MM.1S (cell line): ENCODE results near the gene TBC1D10A.

ENCODE experiments used
- EZH2 ChIP-seq: fragments of 300-600 bp; sonication (generic); optimal IDR thresholded peaks from 2 replicates; pipeline ENCODE3; 2017; ENCODE audit warnings: low read depth, mild to moderate bottlenecking, antibody characterized with exemption, low read length, mixed read lengths
- EZH2phosphoT487 ChIP-seq: fragments of 300-600 bp; sonication (generic); IDR thresholded peaks from 2 replicates; pipeline ENCODE4 v1.6.1; 2018; ENCODE audit warnings: antibody characterized with exemption, low read length
- TF ChIP-seq, protein P1 (sequence below): fragments of 300-600 bp; sonication (generic); IDR thresholded peaks from 2 replicates; pipeline ENCODE4 v1.5.1; 2016; ENCODE audit warnings: antibody characterized with exemption, low read length, mixed read lengths

- TF ChIP-seq, protein P1, sequence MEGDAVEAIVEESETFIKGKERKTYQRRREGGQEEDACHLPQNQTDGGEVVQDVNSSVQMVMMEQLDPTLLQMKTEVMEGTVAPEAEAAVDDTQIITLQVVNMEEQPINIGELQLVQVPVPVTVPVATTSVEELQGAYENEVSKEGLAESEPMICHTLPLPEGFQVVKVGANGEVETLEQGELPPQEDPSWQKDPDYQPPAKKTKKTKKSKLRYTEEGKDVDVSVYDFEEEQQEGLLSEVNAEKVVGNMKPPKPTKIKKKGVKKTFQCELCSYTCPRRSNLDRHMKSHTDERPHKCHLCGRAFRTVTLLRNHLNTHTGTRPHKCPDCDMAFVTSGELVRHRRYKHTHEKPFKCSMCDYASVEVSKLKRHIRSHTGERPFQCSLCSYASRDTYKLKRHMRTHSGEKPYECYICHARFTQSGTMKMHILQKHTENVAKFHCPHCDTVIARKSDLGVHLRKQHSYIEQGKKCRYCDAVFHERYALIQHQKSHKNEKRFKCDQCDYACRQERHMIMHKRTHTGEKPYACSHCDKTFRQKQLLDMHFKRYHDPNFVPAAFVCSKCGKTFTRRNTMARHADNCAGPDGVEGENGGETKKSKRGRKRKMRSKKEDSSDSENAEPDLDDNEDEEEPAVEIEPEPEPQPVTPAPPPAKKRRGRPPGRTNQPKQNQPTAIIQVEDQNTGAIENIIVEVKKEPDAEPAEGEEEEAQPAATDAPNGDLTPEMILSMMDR: no peak
- TF ChIP-seq EZH2phosphoT487 (no peak), EZH2 (no peak)
Measured at GRCh38 chr22:30373331-30374325, 46.9 kb upstream of the TBC1D10A start.
